ENCODE data around the gene ANKHD1.

The ANKHD1 gene

GRCh38 chr5:140560227-140560626 is 158.6 kb downstream of the ANKHD1 start:
- DNase-seq (ENCODE audit: low read depth): no peak
- H3K4me3 ChIP-seq (ENCODE audit: control insufficient read depth, low read depth, low read length): no peak overlapping the region
- TF ChIP-seq CTCF (IDR thresholded peaks at IDR 0.05; ENCODE audit: control insufficient read depth, insufficient read depth, low read depth, low read length, missing control alignments): no peak

GRCh38 chr5:140561753-140562523 is 160.3 kb downstream of the ANKHD1 start:
- TF ChIP-seq CTCF (IDR thresholded peaks at IDR 0.05; ENCODE audit: control insufficient read depth, insufficient read depth, low read depth, low read length, missing control alignments): no peak
- DNase-seq (ENCODE audit: low read depth): no peak
- H3K4me3 ChIP-seq (ENCODE audit: control insufficient read depth, low read depth, low read length): no peak overlapping the region

GRCh38 chr5:140563596-140563995 is 162.0 kb downstream of the ANKHD1 start:
- DNase-seq (ENCODE audit: low read depth): no peak
- no peak for TF ChIP-seq CTCF (IDR thresholded peaks at IDR 0.05; ENCODE audit: control insufficient read depth, insufficient read depth, low read depth, low read length, missing control alignments)
- H3K4me3 ChIP-seq (ENCODE audit: control insufficient read depth, low read depth, low read length): peak overlapping the region; percentile 78

- DNase-seq (ENCODE audit: low read depth): peak; percentile 97
- peak within 1 kb of the TSS; percentile 78 for H3K4me3 ChIP-seq (ENCODE audit: control insufficient read depth, low read depth, low read length)
- TF ChIP-seq CTCF (IDR thresholded peaks at IDR 0.05; ENCODE audit: control insufficient read depth, insufficient read depth, low read depth, low read length, missing control alignments): no peak
Measured at GRCh38 chr5:140564196-140565023, 162.8 kb downstream of the ANKHD1 start, which contains the start of the genes APBB3 and SLC35A4. Gene APBB3 (minus strand): TSS chr5:140564598. CDS start chr5:140564245, 353 bp downstream. Gene SLC35A4 (plus strand): TSS chr5:140564828. CDS start chr5:140567170, 2,342 bp downstream.

- DNase-seq (ENCODE audit: low read depth): no peak
- H3K4me3 ChIP-seq (ENCODE audit: control insufficient read depth, low read depth, low read length): peak overlapping the region; percentile 78
Measured at GRCh38 chr5:140565024-140565779, 163.6 kb downstream of the ANKHD1 start.

More at GRCh38 chr5:140565024-140565779, 163.6 kb downstream of the ANKHD1 start:
- no peak for TF ChIP-seq CTCF (IDR thresholded peaks at IDR 0.05; ENCODE audit: control insufficient read depth, insufficient read depth, low read depth, low read length, missing control alignments)

Data from AG09309 (cell line).